GM08714 (cell line): Measurements from ENCODE around the gene MXRA7.

Experiments
- H3K4me3 ChIP-seq: fragments of 200-500 bp; sonication (Bioruptor generic); 2 replicates; pipeline ENCODE4 v1.5.1; 2014; ENCODE audit warnings: mild to moderate bottlenecking, low read length, inconsistent platforms
- ZNF274 ChIP-seq: IDR thresholded peaks from 2 replicates; pipeline ENCODE4 v1.6.1; 2012; ENCODE audit warnings: mild to moderate bottlenecking, low read depth, low read length

MXRA7 gene

DNA sequence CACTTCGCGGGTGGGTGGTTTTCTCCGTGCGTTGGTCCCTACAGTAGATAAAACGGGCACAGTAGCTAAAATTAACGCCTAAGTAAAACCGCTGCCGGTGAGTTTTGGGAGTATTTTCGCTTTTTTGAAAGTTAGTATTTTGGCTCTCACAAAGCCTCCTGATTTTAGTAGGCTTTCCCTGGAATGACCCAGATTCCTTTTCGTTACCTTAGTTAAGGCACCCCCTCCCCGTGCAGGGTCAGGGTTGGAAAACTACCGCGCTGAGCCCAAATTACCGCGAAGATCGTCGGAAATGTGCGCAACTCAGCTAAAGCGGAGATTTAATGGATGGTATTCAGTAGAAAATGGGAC, 38.9 kb downstream of the MXRA7 start:
- TF ChIP-seq ZNF274, result no peak
- H3K4me3 ChIP-seq, result peak overlapping the region; percentile 94

- H3K4me3 ChIP-seq, result peak overlapping the region; percentile 13; the same call in 1 of the 2 replicates
- no peak for TF ChIP-seq ZNF274
Measured at GRCh38 chr17:76671123-76671911, 39.4 kb downstream of the MXRA7 start.

DNA sequence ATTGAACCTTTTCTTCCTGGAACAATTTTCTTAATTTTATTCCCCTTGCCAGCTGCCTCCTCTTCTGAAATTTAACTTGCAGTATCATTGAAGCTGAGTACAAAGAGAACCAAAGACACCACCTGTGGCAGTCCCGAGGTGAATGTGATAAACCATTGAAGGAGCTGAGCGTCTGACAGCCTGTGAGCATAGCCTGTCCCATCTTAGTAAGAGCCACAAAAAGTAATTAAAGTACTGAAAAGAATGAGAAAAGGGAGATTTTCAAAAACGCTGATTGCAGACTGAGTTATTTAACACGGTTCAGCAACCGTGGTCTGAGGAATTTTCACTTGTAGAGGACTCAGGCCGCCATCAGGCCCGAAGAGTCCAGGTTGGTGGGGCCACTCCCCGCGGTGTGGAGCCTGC, 40.0 kb downstream of the MXRA7 start:
- no peak for TF ChIP-seq ZNF274
- H3K4me3 ChIP-seq, result no peak overlapping the region

DNA sequence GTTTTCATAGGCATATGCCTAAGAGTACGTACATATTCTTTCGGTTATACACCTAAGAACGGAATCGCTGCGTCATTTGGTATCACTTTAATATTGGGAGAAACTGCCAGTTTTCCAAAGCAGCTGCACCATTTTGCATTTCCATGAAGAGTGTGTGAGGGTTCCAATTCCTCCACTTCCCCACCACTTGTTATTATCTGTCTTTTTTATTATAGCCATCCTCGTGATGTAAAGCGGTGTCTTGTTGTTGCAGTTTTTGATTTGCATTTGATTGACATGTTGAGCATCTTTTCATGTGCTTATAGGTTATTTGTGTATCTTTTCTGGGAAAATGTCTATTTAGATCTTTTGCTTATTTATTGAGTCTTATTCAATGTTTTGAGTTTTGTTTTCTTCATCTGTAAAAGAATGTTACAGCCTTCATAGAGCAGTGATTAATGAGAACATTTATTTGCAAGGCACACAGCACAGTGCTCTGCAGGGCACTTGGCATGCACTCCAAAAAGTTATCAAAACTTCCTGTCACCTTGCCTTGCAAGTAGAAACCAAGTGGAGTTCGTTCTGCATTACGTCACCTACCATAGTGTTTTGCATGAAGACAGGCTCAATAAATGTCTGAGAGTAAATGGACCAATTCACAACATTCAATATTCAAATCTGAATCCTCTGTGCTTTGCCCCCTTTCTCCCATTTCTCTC, 40.6 kb downstream of the MXRA7 start:
- TF ChIP-seq ZNF274, result no peak
- no peak overlapping the region for H3K4me3 ChIP-seq

DNA sequence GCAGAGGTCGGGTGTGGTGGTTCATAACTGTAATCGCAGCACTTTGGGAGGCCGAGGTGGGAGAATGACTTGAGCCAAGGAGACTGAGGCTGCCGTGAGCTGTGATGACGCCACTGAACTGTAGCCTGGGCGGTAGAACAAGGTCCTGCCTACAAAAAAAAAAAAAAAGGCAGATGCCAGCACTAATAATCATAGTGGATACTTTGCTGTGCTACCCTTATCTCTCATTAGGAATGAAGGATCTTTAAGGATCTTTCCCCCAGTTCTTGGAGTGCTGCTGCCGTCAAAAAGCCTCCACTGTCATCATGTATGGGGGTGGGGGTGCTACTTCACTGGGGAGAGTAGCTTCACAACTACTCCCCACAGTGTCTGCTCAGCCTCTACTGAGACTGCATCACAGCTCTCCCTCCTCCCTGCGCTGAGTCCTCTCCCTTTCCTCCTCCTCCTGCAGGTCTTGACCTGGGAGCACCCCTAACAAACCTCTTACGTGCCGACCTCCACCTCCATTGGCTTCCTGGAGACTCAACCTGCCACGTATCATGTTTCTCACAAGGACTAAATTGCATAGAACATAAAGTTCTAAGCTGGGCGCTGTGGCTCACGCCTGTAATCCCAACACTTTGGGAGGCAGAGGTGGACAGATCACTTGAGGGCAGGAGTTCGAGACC, 42.8 kb downstream of the MXRA7 start:
- no peak for TF ChIP-seq ZNF274
- no peak overlapping the region for H3K4me3 ChIP-seq

DNA sequence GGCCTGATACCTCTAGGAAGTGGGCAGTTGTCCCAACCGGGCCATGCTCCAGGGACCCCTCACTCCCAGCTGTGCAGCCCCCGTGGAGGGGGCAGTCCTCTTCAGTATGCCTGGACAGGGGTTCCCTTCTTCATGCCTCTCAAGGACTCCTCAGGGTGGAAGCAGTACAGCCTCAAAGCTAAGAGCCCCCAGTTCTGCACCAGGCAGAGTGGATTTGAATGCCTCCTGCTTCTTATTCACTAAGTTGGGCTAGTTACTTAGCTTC, 43.3 kb downstream of the MXRA7 start:
- TF ChIP-seq ZNF274, result no peak
- H3K4me3 ChIP-seq, result no peak overlapping the region

- no peak overlapping the region for H3K4me3 ChIP-seq
- no peak for TF ChIP-seq ZNF274
Measured at GRCh38 chr17:76660656-76661042, 50.1 kb downstream of the MXRA7 start.

- TF ChIP-seq ZNF274, result no peak
Measured at GRCh38 chr17:76659928-76660655, 50.7 kb downstream of the MXRA7 start.

GRCh38 chr17:76658242-76658662, 52.5 kb downstream of the MXRA7 start:
- TF ChIP-seq ZNF274, result no peak
- H3K4me3 ChIP-seq, result no peak overlapping the region

More at GRCh38 chr17:76659928-76660655, 50.7 kb downstream of the MXRA7 start:
- no peak overlapping the region for H3K4me3 ChIP-seq

DNA sequence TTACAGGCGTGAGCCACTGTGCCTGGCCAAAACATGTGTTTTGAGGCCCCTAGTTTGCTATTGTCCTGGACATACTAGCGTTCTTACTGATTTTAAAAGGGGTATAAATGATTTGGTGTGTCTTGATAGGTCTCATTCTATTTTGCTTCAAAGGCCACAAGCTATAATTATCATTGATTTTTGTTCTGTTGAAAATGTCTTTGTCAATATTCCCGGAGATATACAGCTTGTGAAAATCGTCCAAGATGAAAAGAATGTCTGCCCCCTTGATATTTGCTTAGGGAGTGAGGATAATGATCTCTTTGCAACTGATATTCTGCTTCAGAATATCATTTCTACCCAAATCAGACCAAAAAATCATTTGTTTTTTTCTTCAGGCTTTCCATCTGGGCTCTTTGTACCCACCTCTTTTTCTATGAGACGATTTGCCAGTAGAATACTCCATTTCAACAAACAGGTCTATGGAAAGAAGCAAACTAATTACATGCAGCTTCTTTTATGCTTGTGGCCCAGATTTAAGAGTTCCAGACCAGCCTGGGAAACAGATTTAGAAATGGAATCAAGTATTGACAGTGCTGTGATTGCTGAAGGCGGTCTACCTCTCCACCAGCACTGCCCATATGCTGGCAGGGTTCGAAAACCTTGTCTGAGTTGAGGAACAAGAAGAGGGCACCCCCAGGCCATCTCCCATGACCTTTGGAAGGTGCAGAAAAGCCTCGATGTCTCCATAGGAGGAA, 53.1 kb downstream of the MXRA7 start:
- H3K4me3 ChIP-seq, result no peak overlapping the region
- no peak for TF ChIP-seq ZNF274

GRCh38 chr17:76654408-76654807, 56.4 kb downstream of the MXRA7 start:
- H3K4me3 ChIP-seq, result no peak overlapping the region
- TF ChIP-seq ZNF274, result no peak

DNA sequence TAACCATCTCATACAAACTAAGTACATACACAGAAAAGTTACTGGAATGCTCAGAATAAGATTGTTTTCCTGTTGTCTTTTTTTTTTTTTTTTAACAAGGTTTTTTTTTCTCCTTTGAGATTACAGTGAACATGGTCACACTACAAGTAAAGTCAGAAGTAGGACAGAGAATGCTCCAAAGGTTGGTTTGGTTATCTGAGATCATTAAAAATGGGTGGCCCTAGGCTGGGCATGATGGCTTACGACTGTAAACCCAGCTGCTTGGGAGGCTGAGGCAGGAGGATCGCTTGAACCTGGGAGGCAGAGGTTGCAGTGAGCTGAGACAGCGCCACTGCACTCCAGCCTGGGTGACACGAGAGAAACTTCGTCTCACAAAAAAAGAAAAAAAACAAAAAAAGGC, 60.3 kb downstream of the MXRA7 start:
- H3K4me3 ChIP-seq, result no peak overlapping the region
- TF ChIP-seq ZNF274, result no peak

- TF ChIP-seq ZNF274, result no peak
Measured at GRCh38 chr17:76646712-76647111, 64.1 kb downstream of the MXRA7 start.

GRCh38 chr17:76645481-76645880, 65.3 kb downstream of the MXRA7 start:
- no peak for TF ChIP-seq ZNF274
- H3K4me3 ChIP-seq, result no peak overlapping the region

More at GRCh38 chr17:76646712-76647111, 64.1 kb downstream of the MXRA7 start:
- H3K4me3 ChIP-seq, result no peak overlapping the region

- no peak overlapping the region for H3K4me3 ChIP-seq
- TF ChIP-seq ZNF274, result no peak
Measured at GRCh38 chr17:76644995-76645394, 65.8 kb downstream of the MXRA7 start.
